ENCODE results near the gene DMAP1.

Gene DMAP1

DNA sequence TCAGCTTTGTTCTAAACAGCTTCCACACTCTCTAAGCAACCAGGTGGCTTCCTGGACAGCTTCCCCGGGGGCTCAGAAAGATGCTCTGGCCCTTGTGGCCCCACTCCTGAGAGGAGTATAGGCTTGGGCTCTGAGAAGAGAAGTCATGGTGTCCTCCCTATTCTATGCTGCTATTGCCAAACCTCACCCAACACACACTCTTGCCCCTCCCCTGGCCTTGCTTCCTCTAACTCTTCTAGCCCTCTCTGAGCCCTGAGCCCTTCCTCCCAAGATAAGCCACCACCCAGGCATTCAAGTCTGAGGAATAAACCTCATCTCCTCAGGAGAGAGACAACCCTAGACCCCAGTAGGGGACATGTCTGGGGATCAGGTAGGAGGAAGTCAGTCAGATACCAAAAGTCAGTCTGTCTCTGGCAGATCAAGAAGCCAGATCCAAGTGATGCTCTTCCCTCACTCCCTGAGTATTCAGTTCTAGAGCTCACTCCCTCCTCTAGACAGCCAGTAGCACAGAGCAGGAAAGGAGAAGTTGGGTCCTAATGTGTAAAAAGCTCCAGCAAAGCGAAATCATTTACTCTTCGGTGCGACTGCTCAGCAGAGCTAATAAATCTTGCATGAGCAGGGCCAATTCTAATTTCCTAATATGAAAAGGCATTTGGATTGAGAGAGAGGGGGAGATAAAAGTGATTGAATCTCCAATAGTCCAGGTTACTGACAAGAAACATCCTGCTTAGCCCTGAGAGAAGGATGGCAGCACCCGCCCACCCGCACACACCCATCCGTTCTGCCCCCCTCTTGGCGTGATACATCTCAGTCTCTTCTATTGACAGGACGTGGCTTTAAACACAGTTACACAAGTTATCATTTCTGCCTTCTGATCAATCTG lies 50.5 kb downstream of the DMAP1 start:
- POLR2A ChIA-PET (ENCODE audit: low non-redundant PET), result no interaction called here
- no peak for DNase-seq (ENCODE audit: low spot score)
- CTCF ChIA-PET, result no interaction called here
- H3K27ac ChIP-seq, result no peak overlapping the region
- TF ChIP-seq, protein P1, sequence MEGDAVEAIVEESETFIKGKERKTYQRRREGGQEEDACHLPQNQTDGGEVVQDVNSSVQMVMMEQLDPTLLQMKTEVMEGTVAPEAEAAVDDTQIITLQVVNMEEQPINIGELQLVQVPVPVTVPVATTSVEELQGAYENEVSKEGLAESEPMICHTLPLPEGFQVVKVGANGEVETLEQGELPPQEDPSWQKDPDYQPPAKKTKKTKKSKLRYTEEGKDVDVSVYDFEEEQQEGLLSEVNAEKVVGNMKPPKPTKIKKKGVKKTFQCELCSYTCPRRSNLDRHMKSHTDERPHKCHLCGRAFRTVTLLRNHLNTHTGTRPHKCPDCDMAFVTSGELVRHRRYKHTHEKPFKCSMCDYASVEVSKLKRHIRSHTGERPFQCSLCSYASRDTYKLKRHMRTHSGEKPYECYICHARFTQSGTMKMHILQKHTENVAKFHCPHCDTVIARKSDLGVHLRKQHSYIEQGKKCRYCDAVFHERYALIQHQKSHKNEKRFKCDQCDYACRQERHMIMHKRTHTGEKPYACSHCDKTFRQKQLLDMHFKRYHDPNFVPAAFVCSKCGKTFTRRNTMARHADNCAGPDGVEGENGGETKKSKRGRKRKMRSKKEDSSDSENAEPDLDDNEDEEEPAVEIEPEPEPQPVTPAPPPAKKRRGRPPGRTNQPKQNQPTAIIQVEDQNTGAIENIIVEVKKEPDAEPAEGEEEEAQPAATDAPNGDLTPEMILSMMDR (conservative IDR thresholded peaks at IDR 0.05; ENCODE audit: low read depth), result no peak

- TF ChIP-seq, protein P1 (conservative IDR thresholded peaks at IDR 0.05; ENCODE audit: low read depth), result no peak
- H3K27ac ChIP-seq, result no peak overlapping the region
- no peak for DNase-seq (ENCODE audit: low spot score)
- ChIA-PET CTCF (no interaction called here), POLR2A (ENCODE audit: low non-redundant PET) (no interaction called here)
Measured at GRCh38 chr1:44264451-44264771, 51.1 kb downstream of the DMAP1 start.

- CTCF ChIA-PET, result interaction anchor here (0.6 kb wide), 1 partner anchor 10 kb away, joined by 3 read pairs; no protein-coding TSS in a partner anchor
- POLR2A ChIA-PET (ENCODE audit: low non-redundant PET), result no interaction called here
- H3K27ac ChIP-seq, result no peak overlapping the region
- no peak for DNase-seq (ENCODE audit: low spot score)
- TF ChIP-seq, protein P1 (conservative IDR thresholded peaks at IDR 0.05; ENCODE audit: low read depth), result no peak
Measured at GRCh38 chr1:44265656-44266358, 52.5 kb downstream of the DMAP1 start.

GRCh38 chr1:44266400-44267344 lies 53.4 kb downstream of the DMAP1 start:
- DNase-seq (ENCODE audit: low spot score), result no peak
- TF ChIP-seq, protein P1 (conservative IDR thresholded peaks at IDR 0.05; ENCODE audit: low read depth), result no peak
- H3K27ac ChIP-seq, result no peak overlapping the region
- ChIA-PET CTCF (interaction anchor here (0.6 to 0.8 kb wide), 2 partner anchors 21 to 240 kb away, joined by 3 read pairs; no protein-coding TSS in a partner anchor), POLR2A (ENCODE audit: low non-redundant PET) (no interaction called here)

DNA sequence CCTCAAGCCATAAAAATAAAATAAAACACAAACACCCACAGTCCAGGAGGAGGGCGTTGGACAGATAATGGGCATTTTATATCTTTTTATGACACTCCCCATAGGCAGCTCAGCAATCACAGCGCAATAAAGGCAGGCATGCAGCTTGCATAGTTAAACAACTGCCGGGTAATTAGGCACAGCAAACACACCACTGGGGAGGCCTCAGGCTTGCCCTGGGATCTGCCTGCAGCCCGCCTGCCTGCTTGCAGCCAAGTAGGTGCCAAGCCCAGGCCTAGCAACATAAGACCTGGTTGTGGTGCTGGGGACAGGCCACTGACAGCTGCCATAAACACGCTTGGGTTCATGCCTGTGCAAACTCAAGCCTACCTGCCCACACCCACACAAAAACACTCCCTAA lies 54.2 kb downstream of the DMAP1 start:
- DNase-seq (ENCODE audit: low spot score), result no peak
- TF ChIP-seq, protein P1 (conservative IDR thresholded peaks at IDR 0.05; ENCODE audit: low read depth), result no peak
- H3K27ac ChIP-seq, result no peak overlapping the region
- CTCF ChIA-PET, result interaction anchor here (0.8 to 1.6 kb wide), 2 partner anchors 10 to 240 kb away, joined by 3 read pairs; no protein-coding TSS in a partner anchor
- POLR2A ChIA-PET (ENCODE audit: low non-redundant PET), result no interaction called here

DNA sequence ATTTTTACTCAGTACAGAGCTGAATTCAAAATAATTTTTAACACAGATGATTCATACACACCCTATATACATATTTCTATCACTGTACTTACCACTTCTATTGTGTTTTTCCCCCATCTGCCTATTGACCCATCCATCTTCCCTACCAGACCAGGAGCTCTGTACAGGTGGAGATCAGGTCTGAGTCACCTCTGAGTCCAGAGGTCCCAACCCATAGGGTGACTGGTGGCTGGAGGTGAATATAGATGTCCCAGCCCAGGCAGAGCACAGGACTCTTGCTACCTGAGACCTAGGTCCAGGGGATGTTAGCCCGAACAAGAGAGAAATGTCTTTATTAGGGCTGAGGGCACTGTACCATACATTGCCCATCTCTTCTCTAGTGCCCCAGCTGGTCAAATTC lies 54.8 kb downstream of the DMAP1 start:
- TF ChIP-seq, protein P1 (conservative IDR thresholded peaks at IDR 0.05; ENCODE audit: low read depth), result no peak
- POLR2A ChIA-PET (ENCODE audit: low non-redundant PET), result no interaction called here
- no peak for DNase-seq (ENCODE audit: low spot score)
- H3K27ac ChIP-seq, result no peak overlapping the region
- CTCF ChIA-PET, result interaction anchor here (0.6 to 1.6 kb wide), 2 partner anchors 11 to 419 kb away, joined by 3 read pairs; no protein-coding TSS in a partner anchor

Measured in RWPE1 (cell line).